GM12892 (cell line): ENCODE measurements around the gene HIVEP3.

Experiments used
- POLR2A ChIP-seq: IDR thresholded peaks from 2 replicates; pipeline ENCODE4 v1.6.1; 2011; ENCODE audit warnings: low read depth, low read length, control low read depth
- POLR2AphosphoS5 ChIP-seq: IDR thresholded peaks from 2 replicates; pipeline ENCODE4 v1.6.1; 2011; ENCODE audit warnings: low read depth, low read length, control low read depth

GRCh38 chr1:41560496-41560895 is 358.2 kb downstream of the HIVEP3 start:
- TF ChIP-seq POLR2AphosphoS5 (no peak), POLR2A (no peak)
